Vagina (tissue), 2 donors: ENCODE measurements around the gene ABCA7. TPM values are rescaled to one million over a fixed set of nuclear protein-coding genes. Genes with fewer than 3 reads are reported as not detected.

ENCODE experiments used
- DNase-seq, 2 donors: peaks; one replicate each; pipeline ENCODE4 v3.0.0-alpha.2; 2017; ENCODE audit errors: extremely low spot score in 2 of 2
- H3K27ac ChIP-seq: fragments of 200-600 bp; sonication (generic); one replicate; pipeline ENCODE4 v1.5.1; 2019
- H3K27me3 ChIP-seq: fragments of 200-600 bp; sonication (generic); one replicate; pipeline ENCODE4 v1.5.1; 2019
- H3K36me3 ChIP-seq, 2 donors: fragments of 200-600 bp; sonication (generic); one replicate each; pipeline ENCODE4 v1.5.1; 2017 to 2019
- H3K4me1 ChIP-seq: fragments of 200-600 bp; sonication (generic); one replicate; pipeline ENCODE4 v1.5.1; 2019
- H3K4me3 ChIP-seq, 2 donors: fragments of 200-600 bp; sonication (generic); 1 replicate in 1 of 2; 2 replicates in 1 of 2; pipeline ENCODE4 v1.5.1; 2016 to 2019
- H3K9me3 ChIP-seq: fragments of 200-600 bp; sonication (generic); one replicate; pipeline ENCODE4 v1.5.1; 2019
- POLR2A ChIP-seq, 2 donors: fragments of 450-650 bp; IDR thresholded peaks; one replicate each; pipeline ENCODE4 v1.6.1; 2017; ENCODE audit warnings: antibody characterized with exemption in 2 of 2, mild to moderate bottlenecking in 2 of 2, moderate library complexity in 2 of 2
- POLR2AphosphoS5 ChIP-seq, 2 donors: sonication (generic); formaldehyde crosslinking; IDR thresholded peaks; one replicate each; pipeline ENCODE4 v1.9.0; 2017; ENCODE audit warnings: antibody characterized with exemption in 2 of 2, mild to moderate bottlenecking in 2 of 2, low read depth in 1 of 2; ENCODE audit not compliant: insufficient read depth in 1 of 2
- intact Hi-C: fragments of 100-400 bp; cut with DNase I; formaldehyde crosslinking; loops from one replicate; pipeline ENCODE4 v1.15.1; 2023
- total RNA-seq: library from RNA; depleted of rRNA; stranded (reverse); fragments of >200 nt; gene quantifications from one replicate; pipeline ENCODE4 v1.2.3, GENCODE V29; 2016
- TF ChIP-seq, protein P1 (sequence below), 3 experiments: fragments of 450-650 bp in 2 of 3; fragments of 200-600 bp in 1 of 3; sonication (generic) in 1 of 3; IDR thresholded peaks; one replicate each; pipeline ENCODE4 v1.5.1; 2017 to 2019; ENCODE audit warnings: antibody characterized with exemption in 3 of 3, mild to moderate bottlenecking in 2 of 3, moderate library complexity in 2 of 3

Gene ABCA7
- total RNA-seq, 1 donor from 2014 or later: 29.5 TPM

DNA sequence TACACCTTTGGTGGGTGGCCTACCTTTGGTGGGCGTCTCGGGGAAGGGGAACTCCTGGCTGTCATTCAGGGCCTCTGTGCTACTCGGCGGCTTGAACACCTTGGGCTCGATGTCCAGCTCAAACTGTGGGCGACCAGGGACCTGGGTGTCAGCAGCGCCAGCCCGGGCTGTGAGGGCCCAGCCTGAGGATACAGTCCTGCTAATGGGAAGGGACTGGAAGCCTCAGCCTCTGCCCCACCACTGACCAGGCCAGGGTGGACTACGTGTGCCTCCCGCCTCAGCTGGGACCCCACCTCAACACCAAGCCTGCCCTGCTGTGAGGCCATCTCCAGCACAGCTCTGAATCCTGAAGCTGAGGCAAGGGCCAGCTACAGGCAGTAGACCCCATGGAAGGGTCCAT, 26.7 kb upstream of the ABCA7 start:
- Histone ChIP-seq H3K4me3 (no peak overlapping the region), H3K9me3 (no peaks in the 10 kb centered on the region), H3K27me3 (no peaks in the 10 kb centered on the region), H3K36me3 (peaks cover 0 to 31% of the 10 kb centered on the region in 2 donors), H3K27ac (no peak overlapping the region), H3K4me1 (peaks cover 54% of the 10 kb centered on the region)
- TF ChIP-seq POLR2A (IDR thresholded peaks at IDR 0.05) (no peak), POLR2AphosphoS5 (IDR thresholded peaks at IDR 0.05; ENCODE audit: insufficient read depth in 1 of 2, low read depth in 1 of 2) (no peak)
- TF ChIP-seq, protein P1, sequence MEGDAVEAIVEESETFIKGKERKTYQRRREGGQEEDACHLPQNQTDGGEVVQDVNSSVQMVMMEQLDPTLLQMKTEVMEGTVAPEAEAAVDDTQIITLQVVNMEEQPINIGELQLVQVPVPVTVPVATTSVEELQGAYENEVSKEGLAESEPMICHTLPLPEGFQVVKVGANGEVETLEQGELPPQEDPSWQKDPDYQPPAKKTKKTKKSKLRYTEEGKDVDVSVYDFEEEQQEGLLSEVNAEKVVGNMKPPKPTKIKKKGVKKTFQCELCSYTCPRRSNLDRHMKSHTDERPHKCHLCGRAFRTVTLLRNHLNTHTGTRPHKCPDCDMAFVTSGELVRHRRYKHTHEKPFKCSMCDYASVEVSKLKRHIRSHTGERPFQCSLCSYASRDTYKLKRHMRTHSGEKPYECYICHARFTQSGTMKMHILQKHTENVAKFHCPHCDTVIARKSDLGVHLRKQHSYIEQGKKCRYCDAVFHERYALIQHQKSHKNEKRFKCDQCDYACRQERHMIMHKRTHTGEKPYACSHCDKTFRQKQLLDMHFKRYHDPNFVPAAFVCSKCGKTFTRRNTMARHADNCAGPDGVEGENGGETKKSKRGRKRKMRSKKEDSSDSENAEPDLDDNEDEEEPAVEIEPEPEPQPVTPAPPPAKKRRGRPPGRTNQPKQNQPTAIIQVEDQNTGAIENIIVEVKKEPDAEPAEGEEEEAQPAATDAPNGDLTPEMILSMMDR (IDR thresholded peaks at IDR 0.05): no peak
- DNase-seq: no peak
- intact Hi-C loops: no loop called here

DNA sequence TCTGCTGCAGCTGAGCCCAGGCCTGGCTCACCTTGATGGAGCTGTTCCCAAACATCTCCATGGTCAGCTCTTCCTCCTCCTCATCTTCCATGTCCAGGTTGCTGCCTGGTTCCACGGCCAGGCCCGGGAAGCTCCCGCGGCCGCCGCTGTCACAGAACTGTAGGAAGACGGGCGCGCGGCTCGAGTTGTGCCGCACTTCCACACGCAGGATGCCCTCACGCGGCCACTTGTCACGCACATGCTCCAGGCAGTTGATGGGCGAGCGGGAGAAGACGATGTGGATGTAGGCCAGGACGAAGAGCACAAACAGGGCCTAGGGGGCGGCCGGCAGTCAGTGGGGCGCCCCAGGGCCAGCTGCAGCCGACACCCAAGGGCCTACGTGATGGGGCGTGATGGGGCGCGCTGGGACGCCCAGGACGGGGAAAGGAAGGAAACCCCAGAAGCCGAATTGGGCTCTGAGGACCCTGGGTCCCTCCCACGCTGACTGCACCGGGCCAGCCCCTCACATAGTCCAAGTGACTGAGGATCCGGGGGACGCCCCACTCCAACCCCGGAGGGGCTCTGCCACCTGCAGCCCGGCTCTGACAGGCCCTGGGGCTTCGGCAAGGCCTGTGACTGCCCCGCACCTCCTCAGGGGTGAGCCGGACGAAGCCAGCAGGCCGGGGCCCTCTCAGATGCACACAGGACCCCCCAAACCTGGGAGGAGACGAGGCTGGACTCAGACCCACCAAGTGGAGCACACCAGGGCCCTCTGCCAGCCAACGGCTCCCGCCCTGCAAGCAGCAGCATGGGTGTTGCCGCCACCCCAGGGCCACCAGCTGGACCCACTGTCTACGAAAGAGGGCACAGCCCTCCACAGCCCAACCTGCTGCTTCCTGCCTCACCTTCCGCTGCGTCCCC, 25.5 kb upstream of the ABCA7 start:
- H3K36me3 ChIP-seq: peaks cover 0 to 31% of the 10 kb centered on the region in 2 donors
- no peak for TF ChIP-seq POLR2AphosphoS5 (IDR thresholded peaks at IDR 0.05; ENCODE audit: insufficient read depth in 1 of 2, low read depth in 1 of 2)
- TF ChIP-seq, protein P1 (IDR thresholded peaks at IDR 0.05): no peak
- no peak overlapping the region for H3K4me3 ChIP-seq
- peaks cover 66% of the 10 kb centered on the region for H3K4me1 ChIP-seq
- DNase-seq: no peak
- no peak overlapping the region for H3K27ac ChIP-seq
- H3K27me3 ChIP-seq: no peaks in the 10 kb centered on the region
- no peaks in the 10 kb centered on the region for H3K9me3 ChIP-seq
- intact Hi-C loops: no loop called here

DNA sequence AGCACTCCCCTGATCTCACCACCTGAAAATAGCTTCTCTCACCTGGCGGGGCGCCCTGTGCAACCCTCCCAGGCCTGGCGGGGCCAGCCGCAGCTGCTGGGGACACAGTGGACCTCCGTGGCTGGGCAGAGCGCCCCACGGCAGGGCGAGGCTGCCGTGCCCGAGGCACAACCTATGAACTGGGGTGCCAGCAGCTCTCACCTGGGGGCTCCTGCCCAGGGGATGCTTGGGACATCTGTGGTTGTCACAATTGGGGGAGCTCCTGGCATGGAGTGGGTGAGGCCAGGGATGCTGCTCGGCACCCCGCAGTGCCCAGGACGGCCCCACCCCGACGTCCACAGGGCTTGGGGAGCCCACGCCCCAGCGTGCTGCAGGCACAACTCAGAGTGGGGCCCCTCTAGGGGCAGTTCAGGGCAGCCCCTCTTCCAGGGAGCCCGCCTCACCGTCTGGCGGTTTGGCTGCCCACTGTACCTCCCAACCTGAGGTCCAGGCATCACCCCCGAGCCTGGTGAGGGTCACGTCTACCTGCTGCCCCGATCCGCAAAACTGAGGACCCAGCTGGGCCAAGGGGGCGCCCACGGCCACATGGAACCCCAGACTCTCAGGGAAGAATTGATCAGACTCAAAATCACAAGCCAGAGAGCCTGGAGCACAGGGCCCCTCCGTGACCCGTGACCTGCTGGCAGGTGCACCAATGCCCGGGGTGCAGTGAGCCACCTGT, 24.7 kb upstream of the ABCA7 start:
- H3K27ac ChIP-seq: peak overlapping the region; percentile 76
- H3K27me3 ChIP-seq: no peaks in the 10 kb centered on the region
- no peak overlapping the region for H3K4me3 ChIP-seq
- TF ChIP-seq POLR2A (IDR thresholded peaks at IDR 0.05) (no peak), POLR2AphosphoS5 (IDR thresholded peaks at IDR 0.05; ENCODE audit: insufficient read depth in 1 of 2, low read depth in 1 of 2) (no peak)
- TF ChIP-seq, protein P1 (IDR thresholded peaks at IDR 0.05): no peak
- no peaks in the 10 kb centered on the region for H3K9me3 ChIP-seq
- peaks cover 0 to 29% of the 10 kb centered on the region in 2 donors for H3K36me3 ChIP-seq
- peaks cover 67% of the 10 kb centered on the region for H3K4me1 ChIP-seq
- intact Hi-C loops: no loop called here
- DNase-seq: no peak

DNA sequence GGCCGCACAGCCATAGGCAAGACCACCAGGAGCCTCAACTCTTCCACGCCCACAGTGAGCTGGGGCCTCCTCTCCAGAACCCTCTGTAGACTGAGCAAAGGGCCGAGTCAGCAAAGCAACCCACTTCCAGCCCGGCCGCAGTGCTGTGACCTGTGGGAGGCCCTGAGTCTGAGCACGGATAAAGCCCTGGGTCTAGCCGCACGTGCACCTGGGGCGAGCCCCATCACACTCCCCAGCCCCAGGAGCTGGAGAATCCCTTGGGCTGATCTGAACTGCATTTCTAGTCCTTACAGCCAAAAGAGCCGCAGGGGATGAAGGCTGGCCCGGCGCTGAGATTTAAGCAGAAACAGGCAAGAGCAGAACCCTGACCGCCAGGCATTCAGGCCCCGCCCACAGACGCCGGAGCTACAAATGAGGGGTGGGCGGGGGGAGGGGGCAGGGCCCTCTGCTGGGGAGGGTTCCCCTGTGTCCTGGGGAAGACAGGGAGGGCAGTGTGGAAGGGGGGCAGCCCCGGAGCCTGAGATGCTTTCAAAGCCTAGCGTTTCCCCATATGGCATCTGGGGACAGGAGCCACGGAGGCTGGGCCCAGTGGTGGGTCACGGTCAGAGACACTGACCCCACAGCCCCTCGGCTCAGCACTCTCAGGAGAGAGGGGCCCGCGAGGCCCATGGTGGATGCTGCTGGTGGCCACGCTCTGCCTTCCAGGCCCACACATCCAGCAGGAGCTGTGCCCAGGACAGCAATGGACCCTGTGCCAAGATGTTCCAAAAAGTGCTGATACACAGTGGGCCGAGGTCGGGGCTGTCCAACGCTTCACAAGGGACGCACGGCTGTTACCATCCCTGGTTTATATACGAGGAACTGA, 23.9 kb upstream of the ABCA7 start:
- Histone ChIP-seq H3K9me3 (no peaks in the 10 kb centered on the region), H3K27me3 (no peaks in the 10 kb centered on the region), H3K36me3 (peaks cover 0 to 21% of the 10 kb centered on the region in 2 donors), H3K4me3 (no peak overlapping the region), H3K27ac (peak overlapping the region; percentile 76), H3K4me1 (peaks cover 62% of the 10 kb centered on the region)
- TF ChIP-seq POLR2A (IDR thresholded peaks at IDR 0.05) (no peak), POLR2AphosphoS5 (IDR thresholded peaks at IDR 0.05; ENCODE audit: insufficient read depth in 1 of 2, low read depth in 1 of 2) (no peak)
- TF ChIP-seq, protein P1 (IDR thresholded peaks at IDR 0.05): no peak
- DNase-seq: no peak
- intact Hi-C loops: no loop called here
